SK-N-SH treated with all-trans-retinoic acid at 6 μM for 48 hours (cell line): ENCODE data around the gene SPNS1.

Experiments used
- ATAC-seq: fragments of 200-7000 bp; cut with Tn5 transposase; 3 replicates; pipeline ENCODE4 v1.9.1; 2020; ENCODE audit warnings: mild to moderate bottlenecking, moderate library complexity
- ARNTL ChIP-seq: fragments of 450-650 bp; formaldehyde crosslinking; IDR thresholded peaks from 2 replicates; pipeline ENCODE4 v1.5.0; 2020; ENCODE audit warnings: low read depth, mild to moderate bottlenecking, moderate library complexity, borderline replicate concordance
- BACH2 ChIP-seq: fragments of 250-450 bp; sonication (Bioruptor Pico); IDR thresholded peaks from 2 replicates; pipeline ENCODE4 v1.9.0; 2021; ENCODE audit warnings: mild to moderate bottlenecking, borderline replicate concordance
- ESRRG ChIP-seq: fragments of 250-450 bp; sonication (Bioruptor Pico); IDR thresholded peaks from 2 replicates; pipeline ENCODE4 v1.6.1; 2021; ENCODE audit warnings: mild to moderate bottlenecking
- GLIS3 ChIP-seq: fragments of 250-450 bp; sonication (Bioruptor Pico); IDR thresholded peaks from 2 replicates; pipeline ENCODE4 v1.5.0; 2020; ENCODE audit warnings: mild to moderate bottlenecking, moderate library complexity
- ISL1 ChIP-seq: fragments of 250-450 bp; sonication (Bioruptor Pico); IDR thresholded peaks from 2 replicates; pipeline ENCODE4 v2.1.2; 2022; ENCODE audit warnings: mild to moderate bottlenecking, moderate library complexity
- OSR1 ChIP-seq: fragments of 250-450 bp; sonication (Bioruptor Pico); IDR thresholded peaks from 2 replicates; pipeline ENCODE4 v1.8.0; 2022; ENCODE audit warnings: moderate library complexity, mild to moderate bottlenecking, inconsistent platforms
- PPARA ChIP-seq: fragments of 250-450 bp; sonication (Bioruptor Pico); IDR thresholded peaks from 2 replicates; pipeline ENCODE4 v1.5.0; 2020; ENCODE audit warnings: mild to moderate bottlenecking, borderline replicate concordance
- RARB ChIP-seq: fragments of 250-450 bp; sonication (Bioruptor Pico); IDR thresholded peaks from 2 replicates; pipeline ENCODE4 v1.8.0; 2021; ENCODE audit warnings: mild to moderate bottlenecking, moderate library complexity
- SNAI2 ChIP-seq: fragments of 250-450 bp; sonication (Bioruptor Pico); IDR thresholded peaks from 2 replicates; pipeline ENCODE4 v1.5.0; 2020; ENCODE audit warnings: mild to moderate bottlenecking, moderate library complexity
- TCF4 ChIP-seq: fragments of 250-450 bp; sonication (Bioruptor Pico); IDR thresholded peaks from 2 replicates; pipeline ENCODE4 v1.8.0; 2021; ENCODE audit warnings: mild to moderate bottlenecking, moderate library complexity, borderline replicate concordance
- TOX ChIP-seq: fragments of 250-450 bp; sonication (Bioruptor Pico); IDR thresholded peaks from 2 replicates; pipeline ENCODE4 v1.8.0; 2021; ENCODE audit warnings: mild to moderate bottlenecking, moderate library complexity, borderline replicate concordance
- ZC3H10 ChIP-seq: fragments of 250-450 bp; sonication (Bioruptor Pico); IDR thresholded peaks from 2 replicates; pipeline ENCODE4 v1.5.1; 2021; ENCODE audit warnings: mild to moderate bottlenecking, moderate library complexity
- ZFP3 ChIP-seq: fragments of 250-450 bp; sonication (Bioruptor Pico); IDR thresholded peaks from 2 replicates; pipeline ENCODE4 v1.5.0; 2020; ENCODE audit warnings: mild to moderate bottlenecking, moderate library complexity
- ZFP30 ChIP-seq: fragments of 450-650 bp; formaldehyde crosslinking; IDR thresholded peaks from 2 replicates; pipeline ENCODE4 v1.5.0; 2022; ENCODE audit warnings: mild to moderate bottlenecking, moderate library complexity
- ZNF565 ChIP-seq: fragments of 450-650 bp; formaldehyde crosslinking; conservative IDR thresholded peaks from 2 replicates; pipeline ENCODE4 v1.5.0; 2020; ENCODE audit warnings: low read depth, mild to moderate bottlenecking, moderate library complexity
- ZNF70 ChIP-seq: fragments of 450-650 bp; formaldehyde crosslinking; IDR thresholded peaks from 2 replicates; pipeline ENCODE4 v1.5.0; 2020; ENCODE audit warnings: mild to moderate bottlenecking, moderate library complexity
- ZNF8 ChIP-seq: fragments of 450-650 bp; formaldehyde crosslinking; IDR thresholded peaks from 2 replicates; pipeline ENCODE4 v1.5.0; 2020; ENCODE audit warnings: mild to moderate bottlenecking, moderate library complexity
- TF ChIP-seq, protein P1 (sequence below): fragments of 250-450 bp; sonication (Bioruptor Pico); IDR thresholded peaks from 2 replicates; pipeline ENCODE4 v1.5.1; 2021; ENCODE audit warnings: mild to moderate bottlenecking, moderate library complexity
- TF ChIP-seq, protein P2 (sequence below): fragments of 250-450 bp; sonication (Bioruptor Pico); IDR thresholded peaks from 2 replicates; pipeline ENCODE4 v1.5.1; 2020; ENCODE audit warnings: low read depth, mild to moderate bottlenecking, moderate library complexity
- TF ChIP-seq, protein P3 (sequence below): fragments of 250-450 bp; sonication (Bioruptor Pico); IDR thresholded peaks from 2 replicates; pipeline ENCODE4 v1.8.0; 2021; ENCODE audit warnings: low read depth, mild to moderate bottlenecking, moderate library complexity, borderline replicate concordance
- TF ChIP-seq, protein P4 (sequence below): fragments of 250-450 bp; sonication (Bioruptor Pico); IDR thresholded peaks from 2 replicates; pipeline ENCODE4 v1.8.0; 2020; ENCODE audit warnings: mild to moderate bottlenecking, moderate library complexity, borderline replicate concordance
- TF ChIP-seq, protein P5 (sequence below): fragments of 250-450 bp; sonication (Bioruptor Pico); IDR thresholded peaks from 2 replicates; pipeline ENCODE4 v1.5.0; 2020; ENCODE audit warnings: mild to moderate bottlenecking, moderate library complexity

SPNS1 gene

DNA sequence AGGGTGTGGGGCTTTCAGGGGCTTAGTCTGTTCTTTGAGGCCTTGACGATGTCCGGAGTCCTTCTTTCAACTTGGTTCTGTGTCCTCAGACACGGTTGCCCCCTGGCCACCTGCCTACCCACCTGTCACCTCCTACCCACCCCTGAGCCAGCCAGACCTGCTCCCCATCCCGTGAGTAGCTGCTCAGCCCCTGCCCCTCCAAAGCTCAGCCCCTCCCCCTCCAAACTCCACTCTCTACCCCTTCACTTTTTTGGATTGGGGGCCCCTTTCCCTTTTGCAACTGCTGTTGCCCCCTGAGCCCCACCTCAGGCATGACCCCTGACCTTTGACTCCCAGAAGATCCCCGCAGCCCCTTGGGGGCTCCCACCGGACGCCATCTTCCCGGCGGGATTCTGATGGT lies 11.5 kb downstream of the SPNS1 start:
- no peak for TF ChIP-seq GLIS3 (CRISPR knock-in tag)
- TF ChIP-seq PPARA (CRISPR knock-in tag), result no peak
- no peak for TF ChIP-seq ZC3H10
- no peak for TF ChIP-seq ZNF70 (CRISPR knock-in tag)
- TF ChIP-seq ZNF565 (CRISPR knock-in tag), result no peak
- no peak for TF ChIP-seq RARB (CRISPR knock-in tag)
- TF ChIP-seq TOX (CRISPR knock-in tag), result no peak
- no peak for TF ChIP-seq BACH2 (CRISPR knock-in tag)
- TF ChIP-seq, protein P1, sequence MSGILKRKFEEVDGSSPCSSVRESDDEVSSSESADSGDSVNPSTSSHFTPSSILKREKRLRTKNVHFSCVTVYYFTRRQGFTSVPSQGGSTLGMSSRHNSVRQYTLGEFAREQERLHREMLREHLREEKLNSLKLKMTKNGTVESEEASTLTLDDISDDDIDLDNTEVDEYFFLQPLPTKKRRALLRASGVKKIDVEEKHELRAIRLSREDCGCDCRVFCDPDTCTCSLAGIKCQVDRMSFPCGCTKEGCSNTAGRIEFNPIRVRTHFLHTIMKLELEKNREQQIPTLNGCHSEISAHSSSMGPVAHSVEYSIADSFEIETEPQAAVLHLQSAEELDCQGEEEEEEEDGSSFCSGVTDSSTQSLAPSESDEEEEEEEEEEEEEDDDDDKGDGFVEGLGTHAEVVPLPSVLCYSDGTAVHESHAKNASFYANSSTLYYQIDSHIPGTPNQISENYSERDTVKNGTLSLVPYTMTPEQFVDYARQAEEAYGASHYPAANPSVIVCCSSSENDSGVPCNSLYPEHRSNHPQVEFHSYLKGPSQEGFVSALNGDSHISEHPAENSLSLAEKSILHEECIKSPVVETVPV (CRISPR knock-in tag), result no peak
- no peak for TF ChIP-seq ZNF8 (CRISPR knock-in tag)
- no peak for TF ChIP-seq TCF4 (CRISPR knock-in tag)
- TF ChIP-seq, protein P2, sequence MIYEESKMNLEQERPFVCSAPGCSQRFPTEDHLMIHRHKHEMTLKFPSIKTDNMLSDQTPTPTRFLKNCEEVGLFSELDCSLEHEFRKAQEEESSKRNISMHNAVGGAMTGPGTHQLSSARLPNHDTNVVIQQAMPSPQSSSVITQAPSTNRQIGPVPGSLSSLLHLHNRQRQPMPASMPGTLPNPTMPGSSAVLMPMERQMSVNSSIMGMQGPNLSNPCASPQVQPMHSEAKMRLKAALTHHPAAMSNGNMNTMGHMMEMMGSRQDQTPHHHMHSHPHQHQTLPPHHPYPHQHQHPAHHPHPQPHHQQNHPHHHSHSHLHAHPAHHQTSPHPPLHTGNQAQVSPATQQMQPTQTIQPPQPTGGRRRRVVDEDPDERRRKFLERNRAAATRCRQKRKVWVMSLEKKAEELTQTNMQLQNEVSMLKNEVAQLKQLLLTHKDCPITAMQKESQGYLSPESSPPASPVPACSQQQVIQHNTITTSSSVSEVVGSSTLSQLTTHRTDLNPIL, result no peak
- no peak for ATAC-seq

DNA sequence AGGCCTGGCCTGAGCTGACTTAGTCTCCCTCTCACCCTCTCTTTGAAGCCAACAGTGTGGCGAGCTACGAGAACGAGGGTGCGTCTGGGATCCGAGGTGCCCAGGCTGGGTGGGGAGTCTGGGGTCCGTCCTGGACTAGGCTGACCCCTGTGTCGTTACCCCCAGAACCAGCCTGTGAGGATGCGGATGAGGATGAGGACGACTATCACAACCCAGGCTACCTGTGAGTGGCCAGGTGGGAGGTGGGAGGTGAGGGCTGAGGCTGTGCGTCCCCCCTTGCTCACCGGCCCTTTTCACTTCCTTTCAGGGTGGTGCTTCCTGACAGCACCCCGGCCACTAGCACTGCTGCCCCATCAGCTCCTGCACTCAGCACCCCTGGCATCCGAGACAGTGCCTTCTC lies 11.9 kb downstream of the SPNS1 start:
- ATAC-seq, result no peak
- TF ChIP-seq SNAI2 (CRISPR knock-in tag) (no peak), ZFP30 (no peak), ZNF70 (CRISPR knock-in tag) (no peak), PPARA (CRISPR knock-in tag) (no peak), ZNF8 (CRISPR knock-in tag) (no peak), ZC3H10 (no peak), TOX (CRISPR knock-in tag) (no peak), ESRRG (CRISPR knock-in tag) (no peak), ARNTL (no peak), OSR1 (CRISPR knock-in tag) (no peak), ZNF565 (CRISPR knock-in tag) (no peak), BACH2 (CRISPR knock-in tag) (no peak), ISL1 (CRISPR knock-in tag) (no peak), ZFP3 (no peak)
- TF ChIP-seq, protein P2, result no peak
- TF ChIP-seq, protein P3, sequence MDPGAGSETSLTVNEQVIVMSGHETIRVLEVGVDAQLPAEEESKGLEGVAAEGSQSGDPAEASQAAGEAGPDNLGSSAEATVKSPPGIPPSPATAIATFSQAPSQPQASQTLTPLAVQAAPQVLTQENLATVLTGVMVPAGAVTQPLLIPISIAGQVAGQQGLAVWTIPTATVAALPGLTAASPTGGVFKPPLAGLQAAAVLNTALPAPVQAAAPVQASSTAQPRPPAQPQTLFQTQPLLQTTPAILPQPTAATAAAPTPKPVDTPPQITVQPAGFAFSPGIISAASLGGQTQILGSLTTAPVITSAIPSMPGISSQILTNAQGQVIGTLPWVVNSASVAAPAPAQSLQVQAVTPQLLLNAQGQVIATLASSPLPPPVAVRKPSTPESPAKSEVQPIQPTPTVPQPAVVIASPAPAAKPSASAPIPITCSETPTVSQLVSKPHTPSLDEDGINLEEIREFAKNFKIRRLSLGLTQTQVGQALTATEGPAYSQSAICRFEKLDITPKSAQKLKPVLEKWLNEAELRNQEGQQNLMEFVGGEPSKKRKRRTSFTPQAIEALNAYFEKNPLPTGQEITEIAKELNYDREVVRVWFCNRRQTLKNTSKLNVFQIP (CRISPR knock-in tag), result no peak
- TF ChIP-seq, protein P4, sequence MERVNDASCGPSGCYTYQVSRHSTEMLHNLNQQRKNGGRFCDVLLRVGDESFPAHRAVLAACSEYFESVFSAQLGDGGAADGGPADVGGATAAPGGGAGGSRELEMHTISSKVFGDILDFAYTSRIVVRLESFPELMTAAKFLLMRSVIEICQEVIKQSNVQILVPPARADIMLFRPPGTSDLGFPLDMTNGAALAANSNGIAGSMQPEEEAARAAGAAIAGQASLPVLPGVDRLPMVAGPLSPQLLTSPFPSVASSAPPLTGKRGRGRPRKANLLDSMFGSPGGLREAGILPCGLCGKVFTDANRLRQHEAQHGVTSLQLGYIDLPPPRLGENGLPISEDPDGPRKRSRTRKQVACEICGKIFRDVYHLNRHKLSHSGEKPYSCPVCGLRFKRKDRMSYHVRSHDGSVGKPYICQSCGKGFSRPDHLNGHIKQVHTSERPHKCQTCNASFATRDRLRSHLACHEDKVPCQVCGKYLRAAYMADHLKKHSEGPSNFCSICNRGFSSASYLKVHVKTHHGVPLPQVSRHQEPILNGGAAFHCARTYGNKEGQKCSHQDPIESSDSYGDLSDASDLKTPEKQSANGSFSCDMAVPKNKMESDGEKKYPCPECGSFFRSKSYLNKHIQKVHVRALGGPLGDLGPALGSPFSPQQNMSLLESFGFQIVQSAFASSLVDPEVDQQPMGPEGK (CRISPR knock-in tag), result no peak
- TF ChIP-seq, protein P1 (CRISPR knock-in tag), result no peak

DNA sequence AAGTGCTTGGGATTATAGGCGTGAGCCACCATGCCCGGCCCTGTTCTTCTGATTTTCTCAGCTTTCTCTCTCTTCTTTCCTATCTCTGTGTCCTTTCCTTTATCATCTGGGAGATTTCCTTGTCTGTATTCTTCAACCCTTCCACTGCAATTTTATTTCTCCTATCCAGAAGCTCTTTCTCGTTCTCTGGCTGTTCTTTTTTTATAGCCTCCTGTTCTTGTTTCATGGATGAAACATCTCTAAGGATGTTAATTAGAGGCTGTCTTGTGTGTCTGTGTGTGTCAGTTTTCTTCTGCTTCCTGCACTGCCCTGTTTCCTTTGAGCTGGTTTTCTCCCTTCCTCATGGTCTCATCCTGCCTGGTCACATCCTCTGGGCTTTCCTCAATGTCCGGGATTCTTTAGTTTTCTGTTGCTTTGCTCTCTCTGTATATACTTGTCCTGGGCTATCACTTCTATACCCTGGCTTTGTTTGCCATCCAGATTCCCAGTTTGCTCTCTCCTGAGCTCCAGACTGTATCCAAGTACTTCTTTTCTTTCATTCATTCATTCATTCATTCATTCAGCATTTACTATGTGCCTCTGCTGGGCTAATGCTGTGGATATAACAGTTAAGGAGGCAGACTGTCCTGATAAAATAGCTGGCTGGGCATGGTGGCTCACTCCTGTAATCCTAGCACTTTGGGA lies 12.7 kb downstream of the SPNS1 start:
- TF ChIP-seq TCF4 (CRISPR knock-in tag), result no peak
- TF ChIP-seq, protein P1 (CRISPR knock-in tag), result no peak
- no peak for TF ChIP-seq ESRRG (CRISPR knock-in tag)
- no peak for TF ChIP-seq ARNTL
- no peak for TF ChIP-seq GLIS3 (CRISPR knock-in tag)
- TF ChIP-seq, protein P5, sequence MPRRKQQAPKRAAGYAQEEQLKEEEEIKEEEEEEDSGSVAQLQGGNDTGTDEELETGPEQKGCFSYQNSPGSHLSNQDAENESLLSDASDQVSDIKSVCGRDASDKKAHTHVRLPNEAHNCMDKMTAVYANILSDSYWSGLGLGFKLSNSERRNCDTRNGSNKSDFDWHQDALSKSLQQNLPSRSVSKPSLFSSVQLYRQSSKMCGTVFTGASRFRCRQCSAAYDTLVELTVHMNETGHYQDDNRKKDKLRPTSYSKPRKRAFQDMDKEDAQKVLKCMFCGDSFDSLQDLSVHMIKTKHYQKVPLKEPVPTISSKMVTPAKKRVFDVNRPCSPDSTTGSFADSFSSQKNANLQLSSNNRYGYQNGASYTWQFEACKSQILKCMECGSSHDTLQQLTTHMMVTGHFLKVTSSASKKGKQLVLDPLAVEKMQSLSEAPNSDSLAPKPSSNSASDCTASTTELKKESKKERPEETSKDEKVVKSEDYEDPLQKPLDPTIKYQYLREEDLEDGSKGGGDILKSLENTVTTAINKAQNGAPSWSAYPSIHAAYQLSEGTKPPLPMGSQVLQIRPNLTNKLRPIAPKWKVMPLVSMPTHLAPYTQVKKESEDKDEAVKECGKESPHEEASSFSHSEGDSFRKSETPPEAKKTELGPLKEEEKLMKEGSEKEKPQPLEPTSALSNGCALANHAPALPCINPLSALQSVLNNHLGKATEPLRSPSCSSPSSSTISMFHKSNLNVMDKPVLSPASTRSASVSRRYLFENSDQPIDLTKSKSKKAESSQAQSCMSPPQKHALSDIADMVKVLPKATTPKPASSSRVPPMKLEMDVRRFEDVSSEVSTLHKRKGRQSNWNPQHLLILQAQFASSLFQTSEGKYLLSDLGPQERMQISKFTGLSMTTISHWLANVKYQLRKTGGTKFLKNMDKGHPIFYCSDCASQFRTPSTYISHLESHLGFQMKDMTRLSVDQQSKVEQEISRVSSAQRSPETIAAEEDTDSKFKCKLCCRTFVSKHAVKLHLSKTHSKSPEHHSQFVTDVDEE (CRISPR knock-in tag), result no peak
- TF ChIP-seq ZNF70 (CRISPR knock-in tag), result no peak
- no peak for ATAC-seq
